ENCODE results near the gene IGFBP7.

The IGFBP7 gene

DNA sequence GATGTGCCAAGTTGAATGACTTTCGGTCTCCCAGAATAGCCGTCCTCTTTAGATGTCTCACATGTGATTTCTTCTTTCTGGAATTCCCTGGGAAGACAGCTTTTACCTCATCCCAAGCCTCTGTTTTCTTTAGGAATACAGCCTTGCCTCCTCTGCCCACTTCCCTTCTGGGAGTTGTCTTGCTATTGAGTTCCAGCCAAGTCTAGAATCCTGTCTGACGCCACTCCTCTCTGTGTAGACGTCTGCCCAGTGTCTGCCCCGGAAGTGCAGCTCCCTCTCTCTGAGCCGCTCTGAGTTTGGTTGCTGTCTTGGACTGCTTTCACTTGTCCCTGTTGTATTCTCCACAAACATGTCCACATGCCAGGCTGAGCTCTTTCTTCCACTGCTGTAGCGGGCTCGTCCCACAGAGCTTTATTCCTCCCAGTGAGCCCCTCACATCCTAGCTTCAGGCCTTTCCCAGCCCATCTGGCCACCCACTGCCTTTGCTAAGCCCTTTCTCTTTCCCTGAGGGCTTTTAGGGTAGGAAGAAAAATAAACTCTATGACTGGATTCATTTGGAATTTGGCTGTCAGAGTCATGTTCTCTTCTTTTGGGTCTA lies 9.0 kb upstream of the IGFBP7 start:
- TF ChIP-seq, protein P1, sequence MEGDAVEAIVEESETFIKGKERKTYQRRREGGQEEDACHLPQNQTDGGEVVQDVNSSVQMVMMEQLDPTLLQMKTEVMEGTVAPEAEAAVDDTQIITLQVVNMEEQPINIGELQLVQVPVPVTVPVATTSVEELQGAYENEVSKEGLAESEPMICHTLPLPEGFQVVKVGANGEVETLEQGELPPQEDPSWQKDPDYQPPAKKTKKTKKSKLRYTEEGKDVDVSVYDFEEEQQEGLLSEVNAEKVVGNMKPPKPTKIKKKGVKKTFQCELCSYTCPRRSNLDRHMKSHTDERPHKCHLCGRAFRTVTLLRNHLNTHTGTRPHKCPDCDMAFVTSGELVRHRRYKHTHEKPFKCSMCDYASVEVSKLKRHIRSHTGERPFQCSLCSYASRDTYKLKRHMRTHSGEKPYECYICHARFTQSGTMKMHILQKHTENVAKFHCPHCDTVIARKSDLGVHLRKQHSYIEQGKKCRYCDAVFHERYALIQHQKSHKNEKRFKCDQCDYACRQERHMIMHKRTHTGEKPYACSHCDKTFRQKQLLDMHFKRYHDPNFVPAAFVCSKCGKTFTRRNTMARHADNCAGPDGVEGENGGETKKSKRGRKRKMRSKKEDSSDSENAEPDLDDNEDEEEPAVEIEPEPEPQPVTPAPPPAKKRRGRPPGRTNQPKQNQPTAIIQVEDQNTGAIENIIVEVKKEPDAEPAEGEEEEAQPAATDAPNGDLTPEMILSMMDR (IDR thresholded peaks at IDR 0.05; ENCODE audit: low read length, missing control alignments) = no peak
- H3K4me3 ChIP-seq (replicated peaks; ENCODE audit: low read depth, low read length) = peak overlapping the region; percentile 28
- peak; percentile 96 for DNase-seq (ENCODE audit: low read depth)

DNA sequence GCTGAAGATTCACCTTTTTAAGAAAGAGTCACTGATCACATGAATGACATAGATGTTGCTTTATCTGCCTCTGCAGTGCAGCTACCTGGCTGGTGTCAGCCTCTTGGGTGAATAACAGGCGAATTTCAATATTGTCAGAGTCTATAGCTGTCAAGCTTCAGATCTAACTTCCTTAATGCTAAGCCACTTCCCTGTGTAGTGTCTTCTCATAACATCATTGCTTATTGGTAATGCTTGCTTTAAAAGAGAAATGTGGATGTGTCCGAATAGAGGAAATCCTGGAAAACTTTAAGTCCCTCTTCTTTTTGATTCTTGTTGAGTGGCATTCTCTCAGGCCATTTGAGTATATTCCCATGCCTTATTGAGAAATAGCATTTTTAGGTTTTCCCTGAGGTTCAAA lies 7.3 kb upstream of the IGFBP7 start:
- DNase-seq (ENCODE audit: low read depth) = no peak
- TF ChIP-seq, protein P1 (IDR thresholded peaks at IDR 0.05; ENCODE audit: low read length, missing control alignments) = no peak
- no peak overlapping the region for H3K4me3 ChIP-seq (replicated peaks; ENCODE audit: low read depth, low read length)

DNA sequence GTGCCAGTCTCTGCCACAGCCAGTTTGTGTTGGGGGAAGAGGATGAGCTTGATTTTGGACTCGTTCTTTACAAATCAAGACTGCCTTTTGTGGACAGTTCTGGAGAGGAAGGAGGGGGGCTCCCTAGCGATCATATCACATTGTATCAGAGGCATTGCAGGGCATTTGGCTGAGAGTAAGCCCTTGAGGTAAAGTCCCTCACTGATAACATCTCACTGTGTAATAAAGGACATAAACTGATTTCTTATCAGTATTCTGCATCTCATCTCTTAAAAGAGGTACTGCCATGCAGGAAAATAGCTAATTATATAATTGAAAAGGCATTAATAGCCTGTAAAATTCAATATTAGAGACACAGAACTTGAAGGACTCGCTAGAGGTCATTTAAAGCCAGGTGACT lies 6.1 kb upstream of the IGFBP7 start:
- no peak for DNase-seq (ENCODE audit: low read depth)
- TF ChIP-seq, protein P1 (IDR thresholded peaks at IDR 0.05; ENCODE audit: low read length, missing control alignments) = no peak
- H3K4me3 ChIP-seq (replicated peaks; ENCODE audit: low read depth, low read length) = no peak overlapping the region

DNA sequence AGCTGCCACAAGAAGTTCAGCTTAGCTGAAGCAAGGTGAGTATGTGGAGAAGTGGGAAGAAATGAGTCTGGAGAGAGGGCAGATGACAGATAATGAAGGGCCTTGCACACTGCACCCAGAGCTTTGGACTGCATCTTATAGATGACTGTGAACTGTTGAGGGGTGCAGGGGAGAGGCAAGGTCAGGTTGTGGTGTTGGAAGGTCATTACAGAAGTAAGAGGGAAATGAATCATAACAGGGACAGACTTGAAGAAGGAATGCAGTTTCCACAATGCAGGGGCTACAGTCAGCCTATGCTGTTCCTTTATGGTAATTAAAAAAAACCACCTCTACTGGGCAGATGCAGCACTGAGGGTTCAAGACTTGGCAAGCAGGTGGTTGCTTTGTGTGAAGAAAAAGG lies 4.8 kb upstream of the IGFBP7 start:
- TF ChIP-seq, protein P1 (IDR thresholded peaks at IDR 0.05; ENCODE audit: low read length, missing control alignments) = no peak
- H3K4me3 ChIP-seq (replicated peaks; ENCODE audit: low read depth, low read length) = no peak overlapping the region
- DNase-seq (ENCODE audit: low read depth) = peak; percentile 42

DNA sequence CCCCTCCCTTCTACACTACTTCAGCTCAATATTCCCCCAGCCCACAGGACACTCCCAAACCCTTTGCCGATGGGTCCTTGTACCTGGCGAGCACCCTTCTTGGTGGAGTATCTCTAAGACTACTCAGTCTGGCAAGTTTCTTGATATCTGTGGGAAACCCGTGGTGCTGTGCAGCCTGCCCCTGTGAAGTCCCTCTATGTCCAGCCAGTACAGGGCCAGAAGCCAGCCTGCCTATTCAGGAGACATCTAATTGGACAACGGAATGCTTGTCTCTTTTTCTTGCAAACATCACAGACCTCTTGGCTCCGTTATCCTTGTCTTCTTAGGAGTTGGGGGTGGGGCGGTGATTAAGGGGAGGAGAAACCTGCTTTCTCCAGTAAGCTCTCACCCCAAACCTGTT lies 3.7 kb upstream of the IGFBP7 start:
- no peak for DNase-seq (ENCODE audit: low read depth)
- H3K4me3 ChIP-seq (replicated peaks; ENCODE audit: low read depth, low read length) = no peak overlapping the region
- TF ChIP-seq, protein P1 (IDR thresholded peaks at IDR 0.05; ENCODE audit: low read length, missing control alignments) = no peak

DNA sequence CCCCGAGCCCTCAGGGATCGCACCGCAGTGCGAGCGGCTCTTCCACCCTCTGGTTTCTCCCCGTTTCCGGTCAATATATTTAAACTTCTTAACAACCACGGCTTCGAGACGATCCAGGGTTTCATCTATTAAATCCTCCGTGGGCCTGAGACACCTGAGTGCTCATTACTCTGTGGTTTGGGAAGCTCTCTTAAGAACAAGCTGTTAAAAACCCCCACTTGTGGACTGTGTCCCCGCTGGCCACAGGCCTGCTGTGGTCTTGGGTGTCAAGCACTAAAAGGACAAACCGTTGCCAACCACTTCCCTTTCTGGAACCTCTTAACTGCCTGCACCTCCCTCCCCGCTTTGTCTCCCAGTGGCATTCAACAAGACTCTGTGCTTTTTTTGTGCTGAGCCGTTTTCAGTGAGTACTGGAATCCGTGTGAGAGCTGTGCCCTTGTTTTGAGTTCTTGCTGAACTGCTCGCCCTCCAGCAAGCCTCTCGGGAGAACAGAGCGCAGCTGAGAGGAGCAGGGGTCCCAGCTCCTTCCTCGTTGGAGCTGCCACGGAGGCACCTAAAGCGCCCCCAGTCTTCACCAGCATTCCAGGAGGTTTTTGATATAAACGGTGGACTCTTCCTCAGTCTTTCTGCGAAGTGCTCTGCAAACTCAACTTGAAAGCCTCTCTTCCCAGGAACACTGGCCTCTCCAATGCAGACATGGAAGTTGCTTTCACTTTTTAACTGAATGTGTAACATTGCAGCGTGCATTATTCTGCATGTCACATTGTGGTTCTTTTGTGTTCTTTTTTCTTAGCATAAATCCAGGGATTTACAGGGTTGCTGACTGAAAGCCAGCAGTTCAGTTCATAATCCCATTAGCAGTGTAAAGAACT lies 691 bp upstream of the IGFBP7 start:
- TF ChIP-seq, protein P1 (IDR thresholded peaks at IDR 0.05; ENCODE audit: low read length, missing control alignments) = no peak
- DNase-seq (ENCODE audit: low read depth) = peak; percentile 74
- peak overlapping the region; percentile 65 for H3K4me3 ChIP-seq (replicated peaks; ENCODE audit: low read depth, low read length)

All from fibroblast of pulmonary artery (primary cell).